GM23338 (cell line): ENCODE results near the gene ABCA4. TPM values are rescaled to one million over a fixed set of nuclear protein-coding genes. Genes with fewer than 3 reads are reported as not detected.

ENCODE experiments used
- ATAC-seq: fragments of 200-7000 bp; cut with Tn5 transposase; 3 replicates; pipeline ENCODE4 v1.9.1; 2020
- DNase-seq: peaks from one replicate; pipeline ENCODE4 v3.0.0-alpha.2; 2015; ENCODE audit warnings: low spot score
- H2AFZ ChIP-seq: fragments of 200-600 bp; sonication (generic); 2 replicates; pipeline ENCODE4 v1.8.0; 2016; ENCODE audit warnings: antibody characterized with exemption, mild to moderate bottlenecking, moderate library complexity
- H3F3A ChIP-seq: fragments of 200-600 bp; sonication (generic); replicated peaks from 2 replicates; pipeline ENCODE4 v1.8.0; 2017; ENCODE audit warnings: antibody characterized with exemption, mixed run types, low read depth
- H3K27ac ChIP-seq: fragments of 200-600 bp; sonication (generic); 2 replicates; pipeline ENCODE4 v1.6.1; 2016; ENCODE audit warnings: low read depth
- H3K27me3 ChIP-seq: fragments of 200-600 bp; sonication (generic); 2 replicates; pipeline ENCODE4 v1.8.0; 2016; ENCODE audit warnings: mild to moderate bottlenecking, mixed run types, moderate library complexity; ENCODE audit not compliant: insufficient read depth
- H3K36me3 ChIP-seq: fragments of 200-600 bp; sonication (generic); 2 replicates; pipeline ENCODE4 v1.8.0; 2016; ENCODE audit warnings: mild to moderate bottlenecking; ENCODE audit not compliant: insufficient read depth
- H3K4me1 ChIP-seq: fragments of 200-600 bp; sonication (generic); 2 replicates; pipeline ENCODE4 v1.8.0; 2016; ENCODE audit warnings: mild to moderate bottlenecking, moderate library complexity; ENCODE audit not compliant: insufficient read depth
- H3K4me2 ChIP-seq: fragments of 200-600 bp; sonication (generic); 2 replicates; pipeline ENCODE4 v1.7.1; 2017; ENCODE audit warnings: mixed run types
- H3K4me3 ChIP-seq: fragments of 200-600 bp; sonication (generic); 2 replicates; pipeline ENCODE4 v1.6.1; 2016; ENCODE audit warnings: mixed run types
- H3K79me2 ChIP-seq: fragments of 200-600 bp; sonication (generic); replicated peaks from 2 replicates; pipeline ENCODE4 v1.8.0; 2017; ENCODE audit warnings: mild to moderate bottlenecking; ENCODE audit not compliant: insufficient read depth
- H3K9me2 ChIP-seq: fragments of 200-600 bp; sonication (generic); 2 replicates; pipeline ENCODE4 v1.8.0; 2017; ENCODE audit not compliant: insufficient read depth
- H4K20me1 ChIP-seq: fragments of 200-600 bp; sonication (generic); replicated peaks from 2 replicates; pipeline ENCODE4 v1.8.0; 2017; ENCODE audit warnings: mild to moderate bottlenecking; ENCODE audit not compliant: insufficient read depth
- H3K27ac Mint-ChIP-seq: 2 replicates; pipeline ENCODE4 v1.8.0; 2020; ENCODE audit warnings: inconsistent platforms, mild to moderate bottlenecking, moderate library complexity, mixed read lengths
- H3K27me3 Mint-ChIP-seq: 3 replicates; pipeline ENCODE4 v1.8.0; 2022; ENCODE audit warnings: low read depth, mild to moderate bottlenecking, moderate library complexity, mixed read lengths, inconsistent platforms; ENCODE audit not compliant: insufficient read depth, poor library complexity
- H3K36me3 Mint-ChIP-seq: 3 replicates; pipeline ENCODE4 v1.8.0; 2021; ENCODE audit warnings: low read depth, mild to moderate bottlenecking, inconsistent platforms, moderate library complexity, mixed read lengths
- H3K4me1 Mint-ChIP-seq: 3 replicates; pipeline ENCODE4 v1.8.0; 2020; ENCODE audit warnings: mild to moderate bottlenecking, inconsistent platforms, mixed read lengths
- H3K4me3 Mint-ChIP-seq: 3 replicates; pipeline ENCODE4 v1.8.0; 2021; ENCODE audit warnings: moderate library complexity, mild to moderate bottlenecking, inconsistent platforms, mixed read lengths
- H3K9me3 Mint-ChIP-seq: 3 replicates; pipeline ENCODE4 v1.8.0; 2020; ENCODE audit warnings: moderate library complexity, mild to moderate bottlenecking, inconsistent platforms, mixed read lengths
- ETS1 ChIP-seq: IDR thresholded peaks from 2 replicates; pipeline ENCODE4 v1.6.1; 2016; ENCODE audit warnings: antibody characterized with exemption
- NANOG ChIP-seq: IDR thresholded peaks from 2 replicates; pipeline ENCODE4 v1.6.1; 2016; ENCODE audit warnings: antibody characterized with exemption, borderline replicate concordance
- STAT1 ChIP-seq: IDR thresholded peaks from one replicate; pipeline ENCODE4 v1.6.1; 2016; ENCODE audit warnings: antibody characterized with exemption; ENCODE audit not compliant: unreplicated experiment
- ZNF331 ChIP-seq: fragments of 250-450 bp; sonication (Bioruptor Pico); IDR thresholded peaks from 2 replicates; pipeline ENCODE4 v1.5.0; 2020; ENCODE audit warnings: low read depth, mild to moderate bottlenecking, moderate library complexity
- ZNF462 ChIP-seq: fragments of 250-450 bp; sonication (Bioruptor Pico); IDR thresholded peaks from 2 replicates; pipeline ENCODE4 v1.5.0; 2020; ENCODE audit warnings: mild to moderate bottlenecking, moderate library complexity
- polyA plus RNA-seq: library from polyadenylated mRNA; unstranded; fragments of >200 nt; fragmentation: Nextera tagmentation; extraction: Ambion mirVana; gene quantifications from 2 replicates; pipeline ENCODE4 v1.2.1, GENCODE V29; 2016
- total RNA-seq: library from RNA; depleted of rRNA; stranded (reverse); fragments of >200 nt; shearing (Covaris generic); gene quantifications from 2 replicates; pipeline ENCODE4 v1.2.3, GENCODE V29; 2014

ABCA4 gene
- total and polyA plus RNA-seq, 2 experiments from 2014 or later, result not detected

GRCh38 chr1:94118013-94118412 is 2.9 kb downstream of the ABCA4 start:
- Histone ChIP-seq H3K4me2 (no peak overlapping the region), H4K20me1 (no peaks in the 10 kb centered on the region), H3K9me2 (no peaks in the 10 kb centered on the region), H3K4me1 (peaks cover 27% of the 10 kb centered on the region), H3K4me3 (no peak overlapping the region), H3K79me2 (no peaks in the 10 kb centered on the region), H3F3A (no peaks in the 10 kb centered on the region), H3K27me3 (peaks cover 18% of the 10 kb centered on the region; the same call in 1 of the 2 replicates), H3K36me3 (no peaks in the 10 kb centered on the region), H2AFZ (no peak overlapping the region), H3K27ac (no peak overlapping the region)
- DNase-seq (no peak), ATAC-seq (no peak)
- Mint-ChIP-seq H3K4me1 (peaks cover 67% of the 10 kb centered on the region), H3K4me3 (no peak overlapping the region), H3K27me3 (peaks cover 35% of the 10 kb centered on the region), H3K36me3 (no peaks in the 10 kb centered on the region), H3K27ac (no peak overlapping the region), H3K9me3 (no peaks in the 10 kb centered on the region; the same call in 1 of the 3 replicates)
- no peak for TF ChIP-seq ZNF462 (CRISPR knock-in tag)
- TF ChIP-seq STAT1, result no peak
- TF ChIP-seq NANOG, result no peak
- no peak for TF ChIP-seq ZNF331 (CRISPR knock-in tag)
- TF ChIP-seq ETS1, result no peak
